Measurements from ENCODE around the gene KDM4B.

The KDM4B gene

DNA sequence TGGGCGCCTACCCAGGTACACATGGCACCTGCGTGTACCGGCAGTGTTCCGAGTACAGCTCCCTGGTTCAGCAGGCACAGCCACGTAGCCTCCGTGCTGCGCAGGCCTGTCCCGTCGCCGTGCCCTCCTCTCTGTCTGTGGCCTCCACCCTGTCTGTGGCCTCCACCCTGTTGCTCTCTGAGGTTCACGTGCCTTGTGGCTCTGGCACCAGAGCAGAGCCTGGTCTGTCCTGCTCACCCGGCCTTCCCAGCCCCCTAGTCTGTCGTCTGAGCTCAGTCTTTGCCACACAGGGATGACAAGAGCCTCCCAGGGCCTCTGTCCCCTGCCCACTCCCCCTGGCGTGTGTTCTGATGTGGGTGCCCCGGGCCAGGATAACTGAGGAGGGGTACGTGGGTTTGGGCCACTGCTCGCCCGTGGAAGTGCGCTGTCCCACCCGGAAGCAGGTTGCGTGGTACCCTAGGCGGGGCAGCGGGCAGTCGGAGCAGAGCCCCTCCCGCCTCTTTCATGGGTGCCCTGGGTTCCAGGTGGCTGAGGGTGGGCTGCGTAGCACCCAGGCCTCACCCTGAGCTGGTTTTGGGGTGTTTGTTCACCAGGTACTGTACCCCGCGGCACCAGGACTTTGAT lies 71.7 kb downstream of the KDM4B start:
- no peak overlapping the region for H3K4me3 ChIP-seq (ENCODE audit: low read depth, low read length)
- TF ChIP-seq, protein P1, sequence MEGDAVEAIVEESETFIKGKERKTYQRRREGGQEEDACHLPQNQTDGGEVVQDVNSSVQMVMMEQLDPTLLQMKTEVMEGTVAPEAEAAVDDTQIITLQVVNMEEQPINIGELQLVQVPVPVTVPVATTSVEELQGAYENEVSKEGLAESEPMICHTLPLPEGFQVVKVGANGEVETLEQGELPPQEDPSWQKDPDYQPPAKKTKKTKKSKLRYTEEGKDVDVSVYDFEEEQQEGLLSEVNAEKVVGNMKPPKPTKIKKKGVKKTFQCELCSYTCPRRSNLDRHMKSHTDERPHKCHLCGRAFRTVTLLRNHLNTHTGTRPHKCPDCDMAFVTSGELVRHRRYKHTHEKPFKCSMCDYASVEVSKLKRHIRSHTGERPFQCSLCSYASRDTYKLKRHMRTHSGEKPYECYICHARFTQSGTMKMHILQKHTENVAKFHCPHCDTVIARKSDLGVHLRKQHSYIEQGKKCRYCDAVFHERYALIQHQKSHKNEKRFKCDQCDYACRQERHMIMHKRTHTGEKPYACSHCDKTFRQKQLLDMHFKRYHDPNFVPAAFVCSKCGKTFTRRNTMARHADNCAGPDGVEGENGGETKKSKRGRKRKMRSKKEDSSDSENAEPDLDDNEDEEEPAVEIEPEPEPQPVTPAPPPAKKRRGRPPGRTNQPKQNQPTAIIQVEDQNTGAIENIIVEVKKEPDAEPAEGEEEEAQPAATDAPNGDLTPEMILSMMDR (conservative IDR thresholded peaks at IDR 0.05; ENCODE audit: low read depth, low read length): no peak
- no peak for DNase-seq (ENCODE audit: low read depth)

DNA sequence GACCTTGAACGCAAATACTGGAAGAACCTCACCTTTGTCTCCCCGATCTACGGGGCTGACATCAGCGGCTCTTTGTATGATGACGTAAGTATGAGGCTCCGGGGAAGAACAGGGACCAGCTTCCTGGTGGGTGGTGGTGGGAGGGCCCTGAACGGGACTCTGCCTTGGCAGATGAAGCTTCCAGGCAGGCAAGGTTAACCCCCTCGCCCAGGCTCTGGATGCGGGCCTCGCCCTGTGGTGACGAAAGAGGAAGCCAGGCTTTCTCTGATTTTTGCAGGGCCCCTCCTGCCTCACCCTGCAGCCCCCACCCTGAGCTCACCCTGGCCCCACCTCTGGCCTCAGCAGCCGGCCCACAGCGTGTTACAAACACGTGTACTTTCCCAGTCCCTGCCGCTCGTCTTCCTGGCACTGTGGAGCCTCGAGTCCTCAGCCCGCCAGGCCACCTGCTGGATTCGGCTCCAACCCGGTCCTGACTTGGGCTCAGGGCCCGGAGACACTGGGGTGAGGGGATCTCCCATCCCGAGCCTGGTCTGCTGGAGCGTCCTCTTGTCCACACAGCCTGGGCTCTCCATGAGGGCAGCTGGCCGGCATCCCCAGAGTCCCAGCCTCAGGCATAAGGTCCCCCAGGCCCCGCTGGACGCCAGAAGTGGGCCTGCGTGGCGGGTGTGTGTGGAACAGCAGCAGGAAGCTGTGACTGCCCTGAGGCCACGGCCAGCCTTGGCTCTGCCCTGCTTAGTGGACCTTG lies 72.4 kb downstream of the KDM4B start:
- TF ChIP-seq, protein P1 (conservative IDR thresholded peaks at IDR 0.05; ENCODE audit: low read depth, low read length): no peak
- no peak overlapping the region for H3K4me3 ChIP-seq (ENCODE audit: low read depth, low read length)
- no peak for DNase-seq (ENCODE audit: low read depth)

DNA sequence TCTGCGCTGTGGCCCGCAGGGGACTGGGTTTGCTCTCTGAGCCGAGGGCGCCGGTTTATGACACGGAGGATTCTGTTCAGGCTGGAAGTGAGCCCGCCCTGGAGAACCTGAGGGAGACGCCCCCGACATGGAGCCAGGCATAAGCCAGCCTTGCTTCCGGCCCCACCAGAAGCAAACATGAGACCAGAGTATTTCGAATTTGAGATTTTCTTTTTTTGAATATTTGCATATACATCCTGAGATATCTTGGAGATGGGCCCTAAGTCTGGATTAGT lies 72.9 kb downstream of the KDM4B start:
- TF ChIP-seq, protein P1 (conservative IDR thresholded peaks at IDR 0.05; ENCODE audit: low read depth, low read length): no peak
- no peak overlapping the region for H3K4me3 ChIP-seq (ENCODE audit: low read depth, low read length)
- DNase-seq (ENCODE audit: low read depth): no peak

DNA sequence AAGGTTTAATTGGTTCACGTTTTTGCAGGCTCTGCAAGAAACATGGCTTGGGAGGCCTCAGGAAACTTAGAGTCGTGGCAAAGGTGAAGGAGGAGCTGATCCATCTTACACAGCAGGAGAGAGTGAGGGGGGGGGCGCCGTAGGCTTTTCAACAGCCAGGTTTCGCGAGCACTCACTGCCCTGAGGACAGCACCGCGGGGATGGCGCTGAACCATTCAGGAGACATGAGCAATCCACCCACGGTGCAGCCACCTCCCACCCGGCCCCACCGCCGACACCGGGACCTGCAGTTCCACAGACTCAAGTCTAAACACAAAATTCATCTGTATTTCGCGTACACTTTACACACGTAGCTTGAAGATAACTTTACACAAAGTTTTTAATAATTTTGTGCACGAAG lies 73.6 kb downstream of the KDM4B start:
- no peak for DNase-seq (ENCODE audit: low read depth)
- TF ChIP-seq, protein P1 (conservative IDR thresholded peaks at IDR 0.05; ENCODE audit: low read depth, low read length): no peak
- H3K4me3 ChIP-seq (ENCODE audit: low read depth, low read length): no peak overlapping the region

DNA sequence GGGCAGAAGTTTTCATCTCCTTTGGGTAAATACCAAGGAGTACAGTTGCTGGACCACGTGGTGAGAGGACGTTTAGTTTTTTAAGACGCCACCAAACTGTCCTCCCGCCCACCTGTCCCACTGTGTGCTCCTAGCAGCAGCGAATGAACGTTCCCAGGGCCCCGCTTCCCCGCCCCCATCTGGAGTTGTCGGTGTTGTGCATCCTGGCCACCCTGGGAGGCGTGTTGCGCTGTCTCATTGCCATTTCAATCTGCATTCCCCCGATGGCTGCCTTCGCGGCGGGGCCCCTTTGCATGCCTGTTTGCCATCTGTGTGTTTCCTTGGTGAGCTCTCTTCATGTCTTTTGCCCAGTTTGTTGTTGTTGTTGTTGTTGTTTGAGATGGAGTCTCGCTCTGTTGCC lies 76.1 kb downstream of the KDM4B start:
- TF ChIP-seq, protein P1 (conservative IDR thresholded peaks at IDR 0.05; ENCODE audit: low read depth, low read length): no peak
- no peak overlapping the region for H3K4me3 ChIP-seq (ENCODE audit: low read depth, low read length)
- DNase-seq (ENCODE audit: low read depth): no peak

DNA sequence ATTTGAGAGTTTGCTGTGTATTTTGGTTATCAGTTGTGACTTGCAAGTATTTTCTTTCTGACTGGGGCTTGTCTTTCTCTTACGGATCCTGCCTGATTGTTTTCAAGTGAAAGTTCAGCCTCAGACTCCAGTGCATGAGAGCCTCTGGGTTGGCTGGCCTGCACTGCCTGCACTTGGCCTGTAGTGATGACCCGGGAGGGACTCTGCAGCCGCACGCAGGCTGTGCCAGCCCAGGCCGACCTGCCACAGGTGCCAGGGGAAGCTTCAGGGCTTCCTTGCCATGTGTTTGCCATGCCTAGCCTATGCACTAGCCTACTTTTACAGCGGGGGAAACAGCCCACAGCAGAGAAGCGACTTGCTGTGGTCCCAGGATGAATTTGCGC lies 77.0 kb downstream of the KDM4B start:
- H3K4me3 ChIP-seq (ENCODE audit: low read depth, low read length): no peak overlapping the region
- TF ChIP-seq, protein P1 (conservative IDR thresholded peaks at IDR 0.05; ENCODE audit: low read depth, low read length): no peak
- no peak for DNase-seq (ENCODE audit: low read depth)

All from choroid plexus epithelial cell (primary cell).